Spinal cord (tissue), 10 donors: ENCODE data around the gene TNFSF12. TPM values are rescaled to one million over a fixed set of nuclear protein-coding genes. Genes with fewer than 3 reads are reported as not detected.
A peak's percentile ranks its signal among the peaks of the same experiment; 100 is the strongest.

Experiments used
- DNase-seq, 6 donors: peaks; one replicate each; pipeline versions ENCODE4 v3.0.0 to v3.0.0-alpha.2; 2013 to 2015; ENCODE audit warnings: low spot score in 6 of 6, low read depth in 4 of 6
- H3K27ac ChIP-seq: one replicate; pipeline ENCODE4 v1.5.1; 2013; ENCODE audit warnings: low read depth, low read length, control low read depth
- H3K27me3 ChIP-seq: one replicate; pipeline ENCODE4 v1.6.1; 2013; ENCODE audit warnings: low read length; ENCODE audit not compliant: control insufficient read depth, insufficient read depth
- H3K36me3 ChIP-seq: one replicate; pipeline ENCODE4 v1.6.1; 2013; ENCODE audit warnings: low read length; ENCODE audit not compliant: control insufficient read depth, insufficient read depth
- H3K4me1 ChIP-seq: one replicate; pipeline ENCODE4 v1.6.1; 2013; ENCODE audit warnings: low read length; ENCODE audit not compliant: control insufficient read depth, insufficient read depth
- H3K4me3 ChIP-seq: one replicate; pipeline ENCODE4 v1.5.1; 2013; ENCODE audit warnings: low read depth, low read length, control low read depth
- H3K9me3 ChIP-seq: one replicate; pipeline ENCODE4 v1.6.1; 2013; ENCODE audit warnings: low read length; ENCODE audit not compliant: control insufficient read depth, insufficient read depth
- WGBS: methylation state at CpG from one replicate; pipeline ENCODE4 v1.1.5; 2013; ENCODE audit warnings: missing lambda C conversion rate; ENCODE audit not compliant: insufficient coverage; 5-methylcytosine and 5-hydroxymethylcytosine counted together
- polyA plus RNA-seq, 2 donors: library from polyadenylated mRNA; unstranded; fragments of 120-200 nt; gene quantifications; one replicate each; pipeline ENCODE4 v1.2.1, GENCODE V29; 2013; ENCODE audit not compliant: insufficient read length in 2 of 2
- total RNA-seq, 2 donors: library from RNA; depleted of rRNA in 1 of 2; stranded (reverse); fragments of 120-200 nt in 1 of 2; fragments of >200 nt in 1 of 2; gene quantifications; one replicate each; pipeline versions ENCODE4 v1.2.3 to v1.2.4, GENCODE V29; 2013 to 2014
- donor health status: healthy.

Gene TNFSF12
- total and polyA plus RNA-seq, 4 donors: 5.6 to 31.4 (median 19.5) TPM

- H3K4me3 ChIP-seq: peak within 1 kb of the TSS; percentile 94
- peaks cover 80% of the 10 kb centered on the region for H3K36me3 ChIP-seq
- peak within 1 kb of the TSS; percentile 99 for H3K27ac ChIP-seq
- DNase-seq: peak; percentile 95 to 100 (median 98)
- H3K4me1 ChIP-seq: peaks cover 71% of the 10 kb centered on the region
- WGBS: 12% methylated on average over 69 of the region's 69 CpGs
- H3K27me3 ChIP-seq: no peaks in the 10 kb centered on the region
- no peaks in the 10 kb centered on the region for H3K9me3 ChIP-seq
Observed at GRCh38 chr17:7583253-7584109, 34.6 kb downstream of the TNFSF12 start, which contains the start of gene MPDU1. TSS of gene MPDU1 (plus strand) at chr17:7583852. CDS start at chr17:7583863, 11 bp downstream.

GRCh38 chr17:7586673-7587419 lies 38.0 kb downstream of the TNFSF12 start:
- H3K27ac ChIP-seq: no peak overlapping the region

GRCh38 chr17:7587420-7588151 lies 38.7 kb downstream of the TNFSF12 start:
- Histone ChIP-seq H3K36me3 (peaks cover 81% of the 10 kb centered on the region), H3K9me3 (no peaks in the 10 kb centered on the region), H3K4me1 (peaks cover 50% of the 10 kb centered on the region), H3K27ac (no peak overlapping the region), H3K27me3 (no peaks in the 10 kb centered on the region), H3K4me3 (no peak overlapping the region)
- WGBS: 78% methylated on average over 9 of the region's 12 CpGs
- no peak for DNase-seq

More at GRCh38 chr17:7586673-7587419, 38.0 kb downstream of the TNFSF12 start:
- Histone ChIP-seq H3K36me3 (peaks cover 81% of the 10 kb centered on the region), H3K9me3 (no peaks in the 10 kb centered on the region), H3K27me3 (no peaks in the 10 kb centered on the region), H3K4me1 (peaks cover 57% of the 10 kb centered on the region), H3K4me3 (no peak overlapping the region)
- WGBS: 84% methylated on average over 5 of the region's 9 CpGs
- no peak for DNase-seq

- Histone ChIP-seq H3K9me3 (no peaks in the 10 kb centered on the region), H3K4me3 (peak overlapping the region; percentile 64), H3K27me3 (no peaks in the 10 kb centered on the region), H3K4me1 (peaks cover 41% of the 10 kb centered on the region), H3K36me3 (peaks cover 86% of the 10 kb centered on the region), H3K27ac (peak overlapping the region; percentile 52)
- no peak for DNase-seq
- WGBS: 66% methylated on average over 26 of the region's 30 CpGs
Observed at GRCh38 chr17:7588553-7589203, 39.8 kb downstream of the TNFSF12 start.

GRCh38 chr17:7589204-7589868 lies 40.5 kb downstream of the TNFSF12 start:
- Histone ChIP-seq H3K9me3 (no peaks in the 10 kb centered on the region), H3K27ac (peak overlapping the region; percentile 52), H3K27me3 (no peaks in the 10 kb centered on the region), H3K4me3 (peak overlapping the region; percentile 64), H3K36me3 (peaks cover 92% of the 10 kb centered on the region), H3K4me1 (peaks cover 37% of the 10 kb centered on the region)
- 13% methylated on average over 56 of the region's 56 CpGs for WGBS
- peak; percentile 70 to 96 (median 82) for DNase-seq

GRCh38 chr17:7589891-7590691 lies 41.2 kb downstream of the TNFSF12 start, which contains the start of gene SOX15:
TSS of gene SOX15 (minus strand) at chr17:7590094. CDS start at chr17:7589676, 418 bp downstream.
- Histone ChIP-seq H3K36me3 (peaks cover 99% of the 10 kb centered on the region), H3K27ac (peak within 1 kb of the TSS; percentile 52), H3K4me3 (peak within 1 kb of the TSS; percentile 64), H3K9me3 (no peaks in the 10 kb centered on the region), H3K4me1 (peaks cover 30% of the 10 kb centered on the region), H3K27me3 (no peaks in the 10 kb centered on the region)
- no peak for DNase-seq
- WGBS: 50% methylated on average over 21 of the region's 24 CpGs

GRCh38 chr17:7590743-7591142 lies 41.9 kb downstream of the TNFSF12 start:
- H3K36me3 ChIP-seq: peaks cover 99% of the 10 kb centered on the region
- 67% methylated on average over 4 of the region's 4 CpGs for WGBS
- H3K27me3 ChIP-seq: no peaks in the 10 kb centered on the region
- H3K4me1 ChIP-seq: peaks cover 24% of the 10 kb centered on the region
- no peak for DNase-seq
- H3K27ac ChIP-seq: no peak overlapping the region
- H3K9me3 ChIP-seq: no peaks in the 10 kb centered on the region
- no peak overlapping the region for H3K4me3 ChIP-seq

- H3K4me3 ChIP-seq: no peak overlapping the region
- H3K27me3 ChIP-seq: no peaks in the 10 kb centered on the region
- peaks cover 99% of the 10 kb centered on the region for H3K36me3 ChIP-seq
- DNase-seq: no peak
- WGBS: 100% methylated on average over 1 of the region's 5 CpGs
- H3K9me3 ChIP-seq: no peaks in the 10 kb centered on the region
- peaks cover 24% of the 10 kb centered on the region for H3K4me1 ChIP-seq
- H3K27ac ChIP-seq: no peak overlapping the region
Observed at GRCh38 chr17:7591596-7591995, 42.7 kb downstream of the TNFSF12 start.
